GM12892 (cell line): Measurements from ENCODE around the gene GPSM1.
"Not testable (repeated sequence)": the region's sequence is repeated elsewhere in the genome, so short reads cannot be mapped to it uniquely, and the experiment has no call there.

Experiments used
- DNase-seq: peaks from one replicate; pipeline ENCODE4 v3.0.0; 2011; ENCODE audit not compliant: insufficient read length
- FAIRE-seq: peaks from 2 replicates; lab custom pipeline; 2011; peaks lifted over from hg19 to GRCh38; lab: Jason Lieb, UNC
- POLR2A ChIP-seq: IDR thresholded peaks from 2 replicates; pipeline ENCODE4 v1.6.1; 2011; ENCODE audit warnings: low read depth, low read length, control low read depth
- POLR2AphosphoS5 ChIP-seq: IDR thresholded peaks from 2 replicates; pipeline ENCODE4 v1.6.1; 2011; ENCODE audit warnings: low read depth, low read length, control low read depth
- TAF1 ChIP-seq: IDR thresholded peaks from 2 replicates; pipeline ENCODE4 v1.6.1; 2011; ENCODE audit warnings: low read depth, mild to moderate bottlenecking, control low read depth, low read length, borderline replicate concordance

Gene GPSM1

DNA sequence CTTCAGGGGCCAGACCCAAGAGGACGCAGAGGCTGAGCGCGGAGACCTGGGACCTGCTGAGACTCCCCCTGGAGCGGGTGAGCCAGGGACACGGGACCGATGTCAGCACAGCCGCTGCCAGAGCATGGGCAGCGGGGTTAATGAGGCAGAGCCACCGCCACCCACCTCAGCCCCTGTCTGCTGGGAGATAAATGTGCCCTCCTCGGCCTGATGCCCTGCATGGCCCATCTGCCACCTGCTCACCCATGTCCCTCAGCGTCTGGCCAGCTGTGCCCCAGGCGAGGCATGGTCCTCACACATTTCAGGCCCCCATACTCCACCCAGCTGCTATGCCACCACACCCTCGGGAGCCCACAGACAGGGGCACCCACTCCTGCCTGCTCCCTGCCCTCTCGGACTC, 21.4 kb downstream of the GPSM1 start:
- no peak for FAIRE-seq

DNA sequence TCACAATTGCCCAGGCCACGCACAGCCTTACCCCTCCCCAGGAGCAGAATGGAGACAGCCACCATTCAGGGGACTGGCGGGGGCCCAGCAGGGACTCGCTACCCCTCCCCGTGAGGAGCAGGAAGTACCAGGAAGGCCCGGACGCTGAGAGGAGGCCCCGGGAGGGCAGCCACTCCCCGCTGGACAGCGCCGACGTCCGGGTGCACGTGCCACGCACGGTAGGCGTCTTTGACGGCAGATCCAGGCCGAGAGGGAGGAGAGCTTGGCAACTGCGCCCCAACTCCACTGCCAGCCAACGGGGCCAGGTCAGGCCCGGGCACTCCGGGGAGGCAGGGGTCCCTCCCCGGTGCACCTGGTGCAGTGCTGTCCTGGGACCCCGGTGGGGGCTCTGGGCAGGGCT, 22.2 kb downstream of the GPSM1 start:
- DNase-seq (no peak), FAIRE-seq (no peak)
- TF ChIP-seq POLR2AphosphoS5 = no peak
- no peak for TF ChIP-seq TAF1
- TF ChIP-seq POLR2A = no peak

More for the DNA sequence above, 21.4 kb downstream of the GPSM1 start:
- TF ChIP-seq POLR2AphosphoS5 (no peak), POLR2A (no peak), TAF1 (no peak)
- no peak for DNase-seq

DNA sequence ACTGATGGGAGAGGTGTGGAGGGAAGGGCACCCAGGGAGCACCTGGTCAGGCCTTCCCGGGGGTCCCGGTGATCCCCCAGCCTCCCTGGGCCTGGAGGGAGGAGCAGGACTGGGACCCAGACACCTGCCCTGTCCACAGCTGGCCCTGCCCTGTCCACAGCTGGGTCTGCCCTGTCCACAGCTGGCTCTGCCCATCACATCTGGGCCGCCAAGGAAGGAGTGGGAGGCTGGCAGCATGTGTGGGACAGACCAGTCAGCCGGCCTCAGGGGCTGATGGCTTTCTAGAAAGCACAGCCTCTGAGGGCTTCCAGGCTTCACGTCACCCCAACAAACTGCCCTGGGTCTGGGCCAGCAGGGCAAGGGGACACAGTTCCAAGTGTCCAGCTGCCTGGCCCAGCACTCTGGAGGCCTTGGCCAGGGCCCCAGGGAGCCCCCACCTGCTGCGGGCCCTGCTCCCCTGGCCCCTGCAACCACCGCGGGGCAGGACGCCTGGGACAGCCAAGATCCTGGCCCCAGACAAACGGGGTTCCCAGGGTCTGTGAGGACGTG, 24.0 kb downstream of the GPSM1 start:
- FAIRE-seq (no peak), DNase-seq (no peak)
- no peak for TF ChIP-seq POLR2A
- TF ChIP-seq TAF1 = no peak
- TF ChIP-seq POLR2AphosphoS5 = no peak

DNA sequence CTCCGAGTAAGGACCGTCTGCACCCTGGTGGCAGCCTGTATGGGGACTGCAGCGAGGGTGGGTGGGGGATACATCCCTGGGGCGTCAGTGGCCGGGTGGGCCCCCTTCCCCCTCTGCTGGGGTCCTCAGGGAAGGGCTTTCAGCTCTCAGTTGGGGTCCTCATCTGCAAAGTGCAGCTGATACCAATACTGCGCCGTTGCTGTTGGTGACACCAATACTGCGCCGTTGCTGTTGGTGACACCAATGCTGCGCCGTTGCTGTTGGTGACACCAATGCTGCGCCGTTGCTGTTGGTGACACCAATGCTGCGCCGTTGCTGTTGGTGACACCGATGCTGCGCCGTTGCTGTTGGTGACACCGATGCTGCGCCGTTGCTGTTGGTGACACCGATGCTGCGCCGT, 24.5 kb downstream of the GPSM1 start:
- FAIRE-seq, DNase-seq: not testable (repeated sequence)

DNA sequence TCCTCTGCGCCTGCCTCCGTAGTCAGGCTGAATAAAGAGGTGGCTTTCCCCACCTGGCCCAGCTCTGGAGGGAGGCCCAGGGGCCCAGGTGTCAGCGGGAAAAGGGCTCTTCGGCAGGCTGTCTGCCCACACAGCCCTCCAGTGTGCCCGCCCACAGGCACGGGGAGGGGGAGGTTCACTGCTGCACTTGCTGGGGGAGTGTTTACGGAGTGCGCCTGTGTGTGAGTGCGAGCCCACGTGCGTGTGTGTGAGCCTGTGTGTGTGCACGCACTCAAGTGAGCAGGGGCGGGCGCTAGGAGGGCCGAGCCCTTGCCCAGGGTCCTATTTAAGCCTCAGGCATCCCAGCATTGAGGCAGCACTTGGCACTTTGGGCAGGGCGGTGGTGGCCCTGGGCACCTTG, 25.3 kb downstream of the GPSM1 start:
- DNase-seq (no peak), FAIRE-seq (no peak)
- TF ChIP-seq POLR2A (no peak), TAF1 (no peak), POLR2AphosphoS5 (no peak)

DNA sequence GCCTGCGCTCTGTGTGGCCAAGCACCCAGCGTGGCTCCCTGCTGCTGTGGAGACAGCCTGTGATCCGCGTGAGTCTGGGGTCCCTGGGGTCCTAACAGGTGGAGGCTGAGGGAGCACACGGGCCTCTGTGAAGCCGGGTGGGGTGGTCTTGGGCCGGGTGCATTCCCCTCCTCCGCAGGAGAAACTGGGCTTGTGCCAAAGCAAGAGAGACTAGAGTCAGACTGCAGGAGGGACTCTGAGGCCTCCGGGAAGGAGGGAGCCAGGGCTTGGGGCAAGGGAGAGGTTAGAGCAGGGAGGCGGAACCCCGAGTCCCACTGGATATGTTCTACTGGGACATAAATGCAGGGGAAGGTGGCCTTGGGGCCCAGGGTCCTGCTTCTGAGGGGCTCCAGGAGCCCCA, 25.7 kb downstream of the GPSM1 start:
- DNase-seq = no peak
- FAIRE-seq = no peak
- TF ChIP-seq TAF1 = no peak
- TF ChIP-seq POLR2A = no peak
- TF ChIP-seq POLR2AphosphoS5 = no peak

DNA sequence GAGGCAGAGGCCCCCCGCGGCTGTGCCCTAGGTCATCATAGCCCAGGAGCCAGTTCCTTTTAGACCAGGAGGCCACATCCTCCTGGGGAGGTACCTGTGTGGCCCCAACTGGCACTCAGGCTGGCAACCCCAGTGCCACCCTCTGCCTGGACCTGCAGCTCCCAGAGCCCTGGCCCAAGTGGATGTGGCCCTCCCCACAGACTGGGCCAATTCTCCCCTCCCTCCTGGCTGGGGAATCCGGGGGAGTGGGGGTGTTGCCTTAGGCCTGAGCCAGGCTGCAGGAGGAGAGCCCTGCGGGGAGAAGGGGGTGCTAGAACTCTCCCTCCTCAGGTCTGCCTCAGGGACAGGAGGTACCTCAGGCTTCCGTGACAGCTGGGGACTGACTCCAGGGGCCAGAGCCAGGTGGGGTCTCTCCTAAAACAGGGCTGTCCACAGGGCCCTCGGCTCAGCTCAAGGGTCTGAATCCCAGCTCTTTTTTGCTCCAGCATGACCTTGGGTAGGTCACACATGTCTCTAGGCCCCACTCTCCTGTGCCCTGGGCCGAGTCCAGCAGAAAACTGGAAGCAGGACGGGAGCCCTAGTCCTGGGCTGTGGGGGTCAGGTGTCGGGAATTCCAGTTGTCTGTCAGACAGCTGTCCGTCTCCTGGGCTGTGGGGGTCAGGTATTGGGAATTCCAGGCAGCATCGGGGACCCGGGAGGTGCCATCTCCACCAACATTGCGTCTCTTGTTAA, 26.6 kb downstream of the GPSM1 start:
- TF ChIP-seq TAF1 (no peak), POLR2AphosphoS5 (no peak), POLR2A (no peak)
- no peak for DNase-seq
- FAIRE-seq = no peak

DNA sequence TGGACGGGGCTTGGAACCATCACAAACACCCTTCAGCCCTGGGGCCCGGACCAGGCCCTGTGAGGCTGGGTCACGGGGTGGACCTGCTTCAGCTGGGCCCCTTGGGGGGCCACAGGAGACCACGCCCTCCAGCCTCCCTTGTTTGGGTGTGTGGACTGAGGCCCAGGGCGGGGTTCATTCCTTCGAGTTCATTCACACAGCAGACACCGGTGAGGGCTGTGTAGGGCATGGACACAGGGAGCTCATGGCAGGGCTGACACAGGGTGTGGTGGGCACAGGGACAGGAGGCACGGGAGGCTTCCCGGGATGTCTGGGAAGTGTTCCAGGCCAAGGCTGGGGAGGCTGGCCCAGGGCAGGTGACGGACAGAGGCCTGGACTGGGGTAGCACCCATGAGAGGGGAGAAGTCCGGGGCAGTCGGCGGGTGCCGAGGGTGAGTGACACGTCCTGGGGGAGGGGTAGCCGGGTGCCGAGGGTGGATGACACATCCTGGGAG, 27.3 kb downstream of the GPSM1 start:
- FAIRE-seq = no peak
- DNase-seq = no peak
- TF ChIP-seq POLR2A (no peak), POLR2AphosphoS5 (no peak), TAF1 (no peak)

DNA sequence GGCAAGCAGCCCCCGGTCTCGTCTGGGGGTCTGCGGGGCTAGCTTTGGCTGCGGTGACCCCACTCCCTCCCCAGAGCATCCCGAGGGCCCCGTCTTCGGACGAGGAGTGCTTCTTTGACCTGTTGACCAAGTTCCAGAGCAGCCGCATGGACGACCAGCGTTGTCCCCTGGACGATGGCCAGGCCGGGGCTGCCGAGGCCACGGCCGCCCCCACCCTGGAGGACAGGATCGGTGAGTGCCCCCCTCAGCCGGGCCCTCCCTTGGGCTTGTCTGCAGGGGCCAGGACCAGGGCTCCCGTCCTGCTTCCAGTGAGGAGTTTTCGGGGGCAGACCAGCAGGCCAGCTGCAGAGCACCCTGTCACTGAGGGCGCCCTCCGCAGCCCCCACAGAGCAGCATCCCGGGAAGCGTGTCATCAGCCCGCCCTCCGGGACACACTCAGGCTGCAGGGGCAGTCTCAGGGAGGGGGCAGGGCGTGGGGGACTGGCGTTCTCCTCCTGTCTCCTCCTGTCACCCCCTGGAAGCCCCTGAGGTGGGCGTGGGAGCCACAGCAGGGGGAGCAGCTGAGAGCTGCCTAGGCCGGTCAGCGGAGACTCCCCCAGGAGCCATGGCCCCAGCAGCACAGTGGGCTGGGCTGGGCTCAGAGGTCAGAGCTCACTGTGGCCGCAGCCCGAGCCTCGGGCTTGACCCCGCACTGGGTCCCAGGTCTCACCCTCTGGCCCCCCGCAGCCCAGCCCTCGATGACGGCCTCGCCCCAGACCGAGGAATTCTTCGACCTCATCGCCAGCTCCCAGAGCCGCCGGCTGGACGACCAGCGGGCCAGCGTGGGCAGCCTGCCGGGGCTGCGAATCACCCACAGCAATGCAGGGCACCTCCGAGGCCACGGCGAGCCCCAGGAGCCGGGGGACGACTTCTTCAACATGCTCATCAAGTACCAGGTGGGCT, 28.5 kb downstream of the GPSM1 start:
- no peak for FAIRE-seq
- TF ChIP-seq POLR2AphosphoS5 (no peak), TAF1 (no peak), POLR2A (no peak)
- no peak for DNase-seq

DNA sequence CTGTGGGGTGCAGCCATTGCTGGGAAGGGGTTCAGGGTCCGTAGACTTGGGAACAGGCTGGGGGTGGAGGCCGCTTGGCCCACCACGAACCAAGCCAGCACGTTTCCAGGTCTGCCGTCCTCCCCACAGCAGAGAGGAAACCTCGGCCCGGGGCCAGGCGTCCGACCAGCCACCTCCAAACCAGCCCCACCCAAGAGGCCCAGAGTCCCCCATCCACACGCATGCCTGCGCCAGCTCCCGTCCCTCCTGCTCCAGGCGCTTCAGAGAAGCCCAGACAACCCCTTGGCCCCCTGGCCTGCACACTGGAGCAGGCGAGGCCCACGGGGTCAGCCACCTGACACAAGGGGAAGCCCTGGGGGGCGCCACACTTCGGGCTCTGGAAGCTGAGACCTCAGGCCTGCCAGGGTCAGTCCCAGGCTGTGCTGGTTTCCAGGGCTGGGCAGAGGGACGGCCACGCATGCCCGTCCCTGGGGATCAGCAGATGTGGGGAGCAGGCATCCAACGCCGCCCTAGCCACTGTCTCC, 29.9 kb downstream of the GPSM1 start:
- TF ChIP-seq POLR2A (no peak), POLR2AphosphoS5 (no peak), TAF1 (no peak)
- no peak for DNase-seq
- no peak for FAIRE-seq

DNA sequence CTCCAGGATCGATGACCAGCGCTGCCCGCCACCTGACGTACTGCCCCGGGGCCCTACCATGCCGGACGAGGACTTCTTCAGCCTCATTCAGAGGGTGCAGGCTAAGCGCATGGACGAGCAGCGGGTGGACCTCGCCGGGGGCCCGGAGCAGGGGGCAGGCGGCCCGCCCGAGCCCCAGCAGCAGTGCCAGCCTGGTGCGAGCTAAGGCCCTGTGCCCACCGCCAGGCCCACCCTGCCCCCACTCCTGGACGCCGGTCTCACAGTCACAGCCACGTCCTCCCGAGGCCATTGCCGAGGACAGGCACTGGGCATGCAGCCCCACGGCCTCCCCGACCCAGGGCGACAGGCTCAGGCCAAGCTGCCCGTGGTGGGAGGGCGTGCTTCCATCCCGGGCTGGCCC, 30.7 kb downstream of the GPSM1 start:
- no peak for FAIRE-seq
- no peak for DNase-seq
- TF ChIP-seq POLR2AphosphoS5 (peak; percentile 29; the same call in 1 of the 2 replicates), TAF1 (no peak)

DNA sequence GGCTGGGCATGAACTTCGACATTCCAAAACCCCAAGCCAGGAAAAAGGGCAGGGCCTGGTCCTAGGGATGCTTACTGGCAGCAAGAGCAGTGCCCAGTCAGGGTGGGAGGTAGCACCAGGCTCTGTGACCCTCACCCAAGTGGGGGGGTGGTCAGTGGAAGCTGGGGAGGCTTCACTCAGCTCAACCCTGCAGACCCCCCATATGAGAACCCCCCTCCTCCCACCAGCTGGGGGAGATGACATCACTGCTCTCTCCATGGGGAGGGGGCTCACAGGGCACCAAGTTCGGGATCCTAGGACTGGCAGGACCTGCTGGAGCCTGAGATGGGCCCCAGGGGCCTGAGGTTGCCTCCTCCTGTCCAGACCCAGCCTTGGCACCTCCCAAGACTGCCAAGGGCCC, 31.5 kb downstream of the GPSM1 start:
- DNase-seq (no peak), FAIRE-seq (no peak)
- TF ChIP-seq POLR2A (no peak), POLR2AphosphoS5 (no peak), TAF1 (no peak)
